Keratinocyte (primary cell): ENCODE measurements around the gene EFNB2. TPM values are rescaled to one million over a fixed set of nuclear protein-coding genes. Genes with fewer than 3 reads are reported as not detected.
A peak's percentile ranks its signal among the peaks of the same experiment; 100 is the strongest.

ENCODE experiments used
- DNase-seq: peaks from one replicate; pipeline ENCODE4 v3.0.0-alpha.2; 2011; ENCODE audit warnings: low read depth, missing footprints, low spot score
- FAIRE-seq: peaks from 2 replicates; lab custom pipeline; 2011; peaks lifted over from hg19 to GRCh38; lab: Jason Lieb, UNC
- H2AFZ ChIP-seq: 2 replicates; pipeline ENCODE4 v1.6.0; 2012; ENCODE audit warnings: low read length, control low read depth, inconsistent platforms; ENCODE audit not compliant: control insufficient read depth
- H3K27ac ChIP-seq: 2 replicates; pipeline ENCODE4 v1.5.1; 2011; ENCODE audit warnings: low read length; ENCODE audit not compliant: control insufficient read depth, insufficient read depth
- H3K27me3 ChIP-seq: 3 replicates; pipeline ENCODE4 v1.6.0; 2011; ENCODE audit warnings: low read length; ENCODE audit not compliant: control insufficient read depth, insufficient read depth; ENCODE audit errors: extremely low read depth
- H3K36me3 ChIP-seq, 2 experiments: 2 replicates in 1 of 2; 3 replicates in 1 of 2; pipeline ENCODE4 v1.5.1; 2011; ENCODE audit warnings: low read length in 2 of 2, mild to moderate bottlenecking in 1 of 2; ENCODE audit not compliant: control insufficient read depth in 2 of 2, insufficient read depth in 2 of 2; ENCODE audit errors: extremely low read depth in 1 of 2
- H3K4me1 ChIP-seq: 3 replicates; pipeline ENCODE4 v1.5.1; 2011; ENCODE audit warnings: low read length; ENCODE audit not compliant: control insufficient read depth, insufficient read depth; ENCODE audit errors: extremely low read depth
- H3K4me2 ChIP-seq: 3 replicates; pipeline ENCODE4 v1.6.0; 2011; ENCODE audit warnings: low read depth, low read length; ENCODE audit not compliant: control insufficient read depth, insufficient read depth; ENCODE audit errors: extremely low read depth
- H3K4me3 ChIP-seq, 3 experiments: fragments of 200-600 bp in 1 of 3; sonication (generic) in 1 of 3; 2 replicates in 2 of 3; 3 replicates in 1 of 3; pipeline ENCODE4 v1.5.1; 2011 to 2016; ENCODE audit warnings: low read length in 3 of 3, mild to moderate bottlenecking in 3 of 3, control low read depth in 2 of 3, inconsistent platforms in 1 of 3, low read depth in 1 of 3, mixed read lengths in 1 of 3, mixed run types in 1 of 3, moderate library complexity in 1 of 3; ENCODE audit not compliant: control insufficient read depth in 2 of 3, insufficient read depth in 2 of 3; ENCODE audit errors: extremely low read depth in 1 of 3
- H3K79me2 ChIP-seq: 2 replicates; pipeline ENCODE4 v1.6.0; 2012; ENCODE audit warnings: low read length; ENCODE audit not compliant: control insufficient read depth, insufficient read depth
- H3K9ac ChIP-seq: 3 replicates; pipeline ENCODE4 v1.6.0; 2011; ENCODE audit warnings: low read length; ENCODE audit not compliant: control insufficient read depth, insufficient read depth; ENCODE audit errors: extremely low read depth
- H3K9me1 ChIP-seq: 3 replicates; pipeline ENCODE4 v1.6.0; 2011; ENCODE audit warnings: low read length; ENCODE audit not compliant: control insufficient read depth, insufficient read depth; ENCODE audit errors: extremely low read depth
- H3K9me3 ChIP-seq: 2 replicates; pipeline ENCODE4 v1.5.1; 2012; ENCODE audit warnings: low read depth, low read length; ENCODE audit not compliant: control insufficient read depth
- H4K20me1 ChIP-seq: 3 replicates; pipeline ENCODE4 v1.6.0; 2011; ENCODE audit warnings: low read length; ENCODE audit not compliant: control insufficient read depth, insufficient read depth; ENCODE audit errors: extremely low read depth
- CTCF ChIP-seq, 3 experiments: IDR thresholded peaks in 1 of 3; conservative IDR thresholded peaks in 1 of 3; optimal IDR thresholded peaks in 1 of 3; 2 replicates in 2 of 3; 3 replicates in 1 of 3; pipeline versions ENCODE3 to v1.5.1; 2011; ENCODE audit warnings: low read length in 3 of 3, mild to moderate bottlenecking in 3 of 3, moderate library complexity in 2 of 3, control low read depth in 1 of 3, inconsistent platforms in 1 of 3; ENCODE audit not compliant: insufficient read depth in 2 of 3; ENCODE audit errors: extremely low read depth in 1 of 3
- EZH2 ChIP-seq: IDR thresholded peaks from one replicate; pipeline ENCODE4 v1.6.1; 2012; ENCODE audit warnings: inconsistent platforms, mild to moderate bottlenecking, low read length, moderate library complexity
- dilution Hi-C: fragments of 300-500 bp; cut with MboI; formaldehyde crosslinking; loops from one replicate; pipeline ENCODE4 v1.7.0; 2020; ENCODE audit warnings: low sequenced_read_pairs; ENCODE audit not compliant: extremely low pct_ligation_motif_present
- polyA plus RNA-seq, 5 experiments: library from polyadenylated mRNA; depleted of rRNA in 3 of 5; stranded (reverse) in 3 of 5; stranded (forward) in 1 of 5; unstranded in 1 of 5; fragments of >200 nt; gene quantifications; 1 replicate in 1 of 5; 2 replicates in 3 of 5; 3 replicates in 1 of 5; pipeline versions ENCODE4 v1.2.1 to v1.2.3, GENCODE V29; 2011 to 2012; ENCODE audit warnings: missing spikeins in 2 of 5, low read depth in 1 of 5, low replicate concordance in 1 of 5

The EFNB2 gene
- polyA plus RNA-seq, 1 donor (not counting 4 experiments of a cell fraction or from before 2014, with no cell fraction given) = 38.9 TPM

DNA sequence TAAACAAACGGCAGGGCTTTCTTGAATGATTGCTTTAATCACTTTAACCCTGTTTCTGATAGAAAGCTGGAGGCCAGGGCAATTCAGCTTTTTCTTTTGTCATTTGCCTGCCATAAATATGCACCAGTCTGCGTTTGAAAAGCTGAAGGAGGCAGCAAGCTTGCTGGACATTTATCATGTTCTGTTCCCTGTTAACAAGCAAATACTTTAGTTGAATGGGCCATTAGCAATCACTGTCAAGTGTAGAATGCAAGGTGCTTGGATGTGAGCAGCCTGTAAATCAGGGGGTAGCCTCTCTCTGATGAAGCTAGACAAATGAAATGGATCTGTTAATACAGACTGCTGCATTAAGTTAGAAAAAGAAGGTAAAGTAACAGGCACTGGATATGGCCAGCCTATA is 7.6 kb downstream of the EFNB2 start:
- DNase-seq (no peak), FAIRE-seq (no peak)
- TF ChIP-seq CTCF (optimal IDR thresholded peaks at IDR 0.05 in 1 of 3, IDR thresholded peaks at IDR 0.05 in 1 of 3, conservative IDR thresholded peaks at IDR 0.05 in 1 of 3; ENCODE audit: extremely low read depth in 1 of 3, insufficient read depth in 2 of 3, low read length in 3 of 3) (no peak), EZH2 (no peak)
- H2AFZ ChIP-seq = no peak overlapping the region
- H3K4me1 ChIP-seq = peaks cover 69% of the 10 kb centered on the region
- H3K36me3 ChIP-seq = peaks cover 0 to 15% of the 10 kb centered on the region in 2 experiments
- peaks cover 99% of the 10 kb centered on the region for H3K79me2 ChIP-seq
- no peak overlapping the region for H3K27ac ChIP-seq
- no peak overlapping the region for H3K9ac ChIP-seq
- dilution Hi-C loops = no loop called here
- H3K9me3 ChIP-seq = no peaks in the 10 kb centered on the region
- H3K27me3 ChIP-seq = no peaks in the 10 kb centered on the region
- H3K4me2 ChIP-seq = peak overlapping the region; percentile 14
- H4K20me1 ChIP-seq = peaks cover 17% of the 10 kb centered on the region
- H3K4me3 ChIP-seq = no peak overlapping the region
- H3K9me1 ChIP-seq = peaks cover 2% of the 10 kb centered on the region

DNA sequence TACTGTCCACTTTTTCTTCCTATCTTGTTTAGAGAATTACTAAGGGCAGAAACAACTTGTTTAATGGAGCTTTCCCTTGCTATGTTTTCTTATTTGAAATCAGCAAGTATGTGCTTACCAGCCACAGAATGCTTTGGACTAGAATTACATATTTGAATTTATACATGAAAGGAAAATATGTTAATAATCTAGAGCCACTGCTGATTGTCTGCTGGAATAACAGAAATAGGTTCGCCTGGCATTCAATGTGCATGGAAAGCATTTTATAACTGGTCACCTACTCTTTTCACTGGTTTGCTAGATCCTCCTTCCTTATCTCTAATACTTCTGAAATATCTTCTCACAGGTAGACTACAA is 8.0 kb downstream of the EFNB2 start:
- Histone ChIP-seq H3K9ac (no peak overlapping the region), H3K27ac (no peak overlapping the region), H3K4me2 (no peak overlapping the region), H4K20me1 (peaks cover 14% of the 10 kb centered on the region), H3K27me3 (no peaks in the 10 kb centered on the region), H3K79me2 (peaks cover 99% of the 10 kb centered on the region), H3K9me3 (no peaks in the 10 kb centered on the region), H3K9me1 (peaks cover 2% of the 10 kb centered on the region), H2AFZ (no peak overlapping the region), H3K4me3 (no peak overlapping the region), H3K4me1 (peaks cover 72% of the 10 kb centered on the region), H3K36me3 (peaks cover 0 to 15% of the 10 kb centered on the region in 2 experiments)
- DNase-seq = no peak
- TF ChIP-seq CTCF (optimal IDR thresholded peaks at IDR 0.05 in 1 of 3, IDR thresholded peaks at IDR 0.05 in 1 of 3, conservative IDR thresholded peaks at IDR 0.05 in 1 of 3; ENCODE audit: extremely low read depth in 1 of 3, insufficient read depth in 2 of 3, low read length in 3 of 3) (no peak), EZH2 (no peak)
- dilution Hi-C loops = no loop called here
- no peak for FAIRE-seq
